PC-9 (cell line): ENCODE measurements around the gene SNRNP70.

Experiments used
- CTCF ChIP-seq: fragments of 200-600 bp; sonication (generic); conservative IDR thresholded peaks from 2 replicates; pipeline ENCODE4 v1.6.1; 2017; ENCODE audit warnings: mixed run types, antibody characterized with exemption, mild to moderate bottlenecking, moderate library complexity
- EZH2 ChIP-seq: fragments of 200-600 bp; sonication (generic); IDR thresholded peaks from 2 replicates; pipeline ENCODE4 v1.8.0; 2017; ENCODE audit warnings: antibody characterized with exemption, low read depth

GRCh38 chr19:49104229-49104864, 19.1 kb downstream of the SNRNP70 start:
- no peak for TF ChIP-seq CTCF
- no peak for TF ChIP-seq EZH2
